PC-9 (cell line): ENCODE data around the gene RHOF.

Experiments used
- CTCF ChIP-seq: fragments of 200-600 bp; sonication (generic); conservative IDR thresholded peaks from 2 replicates; pipeline ENCODE4 v1.6.1; 2017; ENCODE audit warnings: mixed run types, antibody characterized with exemption, mild to moderate bottlenecking, moderate library complexity
- EZH2 ChIP-seq: fragments of 200-600 bp; sonication (generic); IDR thresholded peaks from 2 replicates; pipeline ENCODE4 v1.8.0; 2017; ENCODE audit warnings: antibody characterized with exemption, low read depth

DNA sequence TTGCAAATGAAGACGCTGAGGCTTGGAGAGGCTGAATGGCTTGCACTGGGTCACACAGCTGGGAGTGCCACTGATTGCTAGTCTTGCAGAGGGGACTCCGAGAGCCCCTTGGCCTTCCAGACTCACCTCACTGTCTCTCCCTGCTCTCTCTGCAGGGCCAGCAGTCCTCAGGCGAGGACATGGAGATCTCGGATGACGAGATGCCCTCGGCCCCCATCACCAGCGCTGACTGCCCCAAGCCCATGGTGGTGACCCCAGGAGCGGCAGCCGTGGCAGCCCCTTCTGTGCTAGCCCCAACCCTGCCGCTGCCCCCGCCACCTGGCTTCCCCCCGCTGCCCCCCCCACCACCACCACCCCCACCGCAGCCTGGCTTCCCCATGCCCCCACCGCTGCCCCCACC is 20.5 kb upstream of the RHOF start:
- TF ChIP-seq CTCF (no peak), EZH2 (no peak)
